Type B pancreatic cell (in vitro differentiated cells): ENCODE results near the gene PKP1. TPM values are rescaled to one million over a fixed set of nuclear protein-coding genes. Genes with fewer than 3 reads are reported as not detected.
A peak's percentile ranks its signal among the peaks of the same experiment; 100 is the strongest.
"Not testable (repeated sequence)": the region's sequence is repeated elsewhere in the genome, so short reads cannot be mapped to it uniquely, and the experiment has no call there.

Experiments used
- DNase-seq: peaks from one replicate; pipeline ENCODE4 v3.0.0; 2021; ENCODE audit warnings: mixed read lengths; ENCODE audit not compliant: unreplicated experiment; ENCODE audit errors: extremely low spot score
- H3K27ac Mint-ChIP-seq: 2 replicates; pipeline ENCODE4 v1.8.0; 2021; ENCODE audit warnings: mild to moderate bottlenecking, mixed read lengths
- H3K27me3 Mint-ChIP-seq: 2 replicates; pipeline ENCODE4 v1.8.0; 2021; ENCODE audit warnings: mixed read lengths
- H3K36me3 Mint-ChIP-seq: 2 replicates; pipeline ENCODE4 v1.8.0; 2021; ENCODE audit warnings: mixed read lengths
- H3K4me1 Mint-ChIP-seq: one replicate; pipeline ENCODE4 v1.8.0; 2021; ENCODE audit warnings: mixed read lengths; ENCODE audit not compliant: unreplicated experiment
- H3K4me3 Mint-ChIP-seq: 2 replicates; pipeline ENCODE4 v1.8.0; 2021; ENCODE audit warnings: mild to moderate bottlenecking, mixed read lengths
- H3K9me3 Mint-ChIP-seq: 2 replicates; pipeline ENCODE4 v1.8.0; 2021; ENCODE audit warnings: mixed read lengths
- total RNA-seq: library from RNA; stranded (reverse); gene quantifications from 2 replicates; pipeline ENCODE4 v1.2.1, GENCODE V29; 2021; ENCODE audit warnings: low replicate concordance
- TF ChIP-seq, protein P1 (sequence below): fragments of 200-600 bp; sonication (generic); conservative IDR thresholded peaks from 2 replicates; pipeline ENCODE4 v1.5.0; 2021; ENCODE audit warnings: antibody characterized with exemption, mild to moderate bottlenecking

Gene PKP1
- total RNA-seq, 1 donor from 2014 or later = 7.6 TPM

DNA sequence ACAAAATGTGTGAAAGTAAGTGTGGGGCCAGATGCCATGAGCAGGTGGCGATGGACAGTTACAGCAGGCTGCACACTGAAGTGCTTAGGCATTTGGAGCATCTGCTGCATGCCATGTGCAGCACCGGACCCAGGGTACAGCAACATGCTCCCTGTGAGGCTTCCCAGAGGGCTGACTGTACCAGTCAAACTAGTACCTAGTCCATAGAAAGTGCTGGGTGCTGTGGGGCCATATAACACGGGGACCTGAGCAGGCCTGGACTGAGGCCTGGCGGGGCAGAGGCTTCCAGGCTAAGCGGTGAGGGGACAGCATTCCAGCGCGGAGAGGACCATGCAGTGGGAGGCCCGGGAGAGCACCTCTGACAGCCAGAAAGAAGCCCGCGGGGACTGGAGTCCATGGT, 29.9 kb upstream of the PKP1 start:
- Mint-ChIP-seq H3K27me3 (peaks cover 4% of the 10 kb centered on the region), H3K36me3 (no peaks in the 10 kb centered on the region), H3K9me3 (no peaks in the 10 kb centered on the region), H3K4me1 (no peaks in the 10 kb centered on the region), H3K27ac (no peak overlapping the region), H3K4me3 (no peak overlapping the region)
- DNase-seq = no peak
- TF ChIP-seq, protein P1, sequence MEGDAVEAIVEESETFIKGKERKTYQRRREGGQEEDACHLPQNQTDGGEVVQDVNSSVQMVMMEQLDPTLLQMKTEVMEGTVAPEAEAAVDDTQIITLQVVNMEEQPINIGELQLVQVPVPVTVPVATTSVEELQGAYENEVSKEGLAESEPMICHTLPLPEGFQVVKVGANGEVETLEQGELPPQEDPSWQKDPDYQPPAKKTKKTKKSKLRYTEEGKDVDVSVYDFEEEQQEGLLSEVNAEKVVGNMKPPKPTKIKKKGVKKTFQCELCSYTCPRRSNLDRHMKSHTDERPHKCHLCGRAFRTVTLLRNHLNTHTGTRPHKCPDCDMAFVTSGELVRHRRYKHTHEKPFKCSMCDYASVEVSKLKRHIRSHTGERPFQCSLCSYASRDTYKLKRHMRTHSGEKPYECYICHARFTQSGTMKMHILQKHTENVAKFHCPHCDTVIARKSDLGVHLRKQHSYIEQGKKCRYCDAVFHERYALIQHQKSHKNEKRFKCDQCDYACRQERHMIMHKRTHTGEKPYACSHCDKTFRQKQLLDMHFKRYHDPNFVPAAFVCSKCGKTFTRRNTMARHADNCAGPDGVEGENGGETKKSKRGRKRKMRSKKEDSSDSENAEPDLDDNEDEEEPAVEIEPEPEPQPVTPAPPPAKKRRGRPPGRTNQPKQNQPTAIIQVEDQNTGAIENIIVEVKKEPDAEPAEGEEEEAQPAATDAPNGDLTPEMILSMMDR = no peak

DNA sequence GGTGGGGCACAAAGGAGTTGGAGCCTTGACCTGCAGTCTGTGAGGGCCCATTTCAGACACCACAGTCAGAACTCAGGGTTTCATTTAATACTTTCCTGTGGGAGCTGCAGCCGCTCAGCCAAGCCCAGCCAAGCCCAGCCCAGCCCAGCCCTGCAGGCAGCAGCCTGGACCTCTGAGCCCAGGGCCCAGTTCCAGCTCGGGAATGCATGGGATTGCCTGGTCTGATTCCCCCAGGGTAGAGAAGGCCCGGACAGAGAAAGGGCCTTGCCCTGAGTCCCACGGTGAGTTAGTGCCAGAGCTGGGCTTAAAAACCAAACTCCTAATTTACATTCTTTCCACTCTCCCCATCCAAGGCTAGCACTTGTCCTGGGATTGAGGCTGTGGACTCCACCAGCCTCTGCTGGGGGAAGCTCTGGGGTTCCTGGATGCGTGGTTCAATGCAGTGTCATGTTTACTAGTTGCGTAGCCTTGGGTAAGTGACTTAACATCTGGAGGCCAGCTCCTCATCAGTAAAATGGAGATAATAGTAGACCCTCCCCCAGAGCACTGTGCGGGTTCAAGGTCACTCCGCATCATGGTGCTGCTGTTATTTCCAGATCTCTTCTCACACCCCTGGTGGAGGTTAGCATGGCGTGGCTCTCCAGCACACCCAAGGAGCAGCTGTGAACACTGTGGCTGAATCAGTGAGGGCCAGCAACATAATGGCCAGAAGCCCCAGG, 29.2 kb upstream of the PKP1 start:
- Mint-ChIP-seq H3K9me3 (no peaks in the 10 kb centered on the region), H3K36me3 (no peaks in the 10 kb centered on the region), H3K4me3 (no peak overlapping the region), H3K27ac (peak overlapping the region; percentile 51), H3K27me3 (peaks cover 8% of the 10 kb centered on the region), H3K4me1 (no peaks in the 10 kb centered on the region)
- TF ChIP-seq, protein P1 = no peak
- DNase-seq = no peak

DNA sequence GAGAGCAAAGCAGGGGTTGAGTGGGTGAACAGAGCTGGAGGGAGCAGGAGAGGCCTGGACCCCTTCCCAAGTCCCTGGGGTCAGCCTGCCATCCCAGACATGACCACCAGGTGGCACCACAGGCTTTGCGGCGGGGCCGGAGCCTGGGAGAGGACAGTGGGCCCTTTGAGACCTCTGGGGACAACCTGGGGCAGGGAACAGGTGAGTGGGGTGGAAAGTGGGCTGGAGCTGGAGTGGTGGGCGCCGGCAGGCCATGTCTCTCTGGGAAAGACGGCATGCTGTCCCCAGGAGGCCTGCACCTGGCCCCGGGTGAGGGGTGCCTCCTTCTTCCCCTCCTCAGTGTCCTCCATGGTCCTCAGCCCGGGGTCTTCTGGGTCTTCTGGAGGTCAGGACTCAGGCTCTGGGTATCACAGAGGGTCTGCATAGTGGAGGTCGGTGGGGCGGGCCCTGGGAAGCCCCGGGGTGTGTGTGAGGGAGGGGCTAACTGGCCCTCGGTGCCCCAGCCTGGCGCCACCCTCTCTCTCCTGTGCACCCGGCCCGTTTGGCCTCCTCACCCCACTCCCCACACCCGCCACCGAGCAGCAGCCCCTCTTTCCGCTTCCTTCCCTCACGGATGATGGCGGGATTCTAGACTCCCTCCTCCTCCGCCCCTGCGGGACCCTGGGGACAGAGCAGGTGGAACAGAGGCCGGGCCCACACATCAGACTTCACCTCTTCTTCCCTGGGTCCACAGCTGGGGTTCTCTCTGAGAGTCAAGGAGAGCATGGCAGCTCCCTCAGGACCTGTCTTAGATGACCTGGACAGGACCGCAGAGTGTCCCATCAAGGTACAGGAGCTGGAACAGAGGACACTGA, 28.5 kb upstream of the PKP1 start:
- no peak overlapping the region for H3K4me3 Mint-ChIP-seq
- H3K9me3 Mint-ChIP-seq = no peaks in the 10 kb centered on the region
- peak; percentile 90 for DNase-seq
- TF ChIP-seq, protein P1 = peak; percentile 97
- H3K27ac Mint-ChIP-seq = peak overlapping the region; percentile 51
- no peaks in the 10 kb centered on the region for H3K36me3 Mint-ChIP-seq
- no peaks in the 10 kb centered on the region for H3K4me1 Mint-ChIP-seq
- peaks cover 11% of the 10 kb centered on the region for H3K27me3 Mint-ChIP-seq

GRCh38 chr1:201255479-201256362, 27.6 kb upstream of the PKP1 start:
- peaks cover 16% of the 10 kb centered on the region for H3K27me3 Mint-ChIP-seq
- no peaks in the 10 kb centered on the region for H3K4me1 Mint-ChIP-seq
- no peaks in the 10 kb centered on the region for H3K36me3 Mint-ChIP-seq
- H3K9me3 Mint-ChIP-seq = no peaks in the 10 kb centered on the region
- no peak overlapping the region for H3K4me3 Mint-ChIP-seq
- peak; percentile 63 for DNase-seq
- TF ChIP-seq, protein P1 = no peak
- H3K27ac Mint-ChIP-seq = no peak overlapping the region

GRCh38 chr1:201258132-201258531, 25.2 kb upstream of the PKP1 start:
- H3K27ac Mint-ChIP-seq, DNase-seq, H3K9me3 Mint-ChIP-seq, H3K4me3 Mint-ChIP-seq, H3K36me3 Mint-ChIP-seq, H3K4me1 Mint-ChIP-seq: not testable (repeated sequence)
- peaks cover 26% of the 10 kb centered on the region for H3K27me3 Mint-ChIP-seq
